GM12878 (cell line): ENCODE measurements around the gene EP400. TPM values are rescaled to one million over a fixed set of nuclear protein-coding genes. Genes with fewer than 3 reads are reported as not detected.

Experiments used
- ATAC-seq: fragments of 200-7000 bp; cut with Tn5 transposase; 3 replicates; pipeline ENCODE4 v1.9.1; 2020; ENCODE audit warnings: mild to moderate bottlenecking, moderate library complexity
- BruUV-seq: library from RNA; stranded (reverse); fragments of 400-500 nt; replicated peaks from 2 replicates; lab custom pipeline; 2021; lab: Mats Ljungman, UMichigan
- CTCF ChIA-PET: fragments of 300-600 bp; sonication (Branson Sonifier 250); formaldehyde crosslinking; extraction: SDS; loops from one replicate; lab custom pipeline; 2021; ENCODE audit warnings: inconsistent platforms; lab: Yijun Ruan, JAX
- POLR2A ChIA-PET: fragments of 350-600 bp; formaldehyde crosslinking; extraction: SDS; loops from one replicate; lab custom pipeline; 2021; ENCODE audit warnings: inconsistent platforms; lab: Charles Lee
- RAD21 ChIA-PET: fragments of 300-600 bp; sonication (Branson Sonifier 250); formaldehyde crosslinking; loops from one replicate; lab custom pipeline; 2023; ENCODE audit warnings: antibody characterized with exemption; ENCODE audit not compliant: unreplicated experiment; lab: Charles Lee
- SMC1A ChIA-PET: fragments of 300-600 bp; sonication (Branson Sonifier 250); formaldehyde crosslinking; loops from one replicate; lab custom pipeline; 2023; ENCODE audit not compliant: unreplicated experiment, uncharacterized antibody; lab: Charles Lee
- DNase-seq: peaks from one replicate; pipeline ENCODE4 v3.0.0-alpha.2; 2011; ENCODE audit warnings: low read depth, low spot score
- FAIRE-seq: peaks from 3 replicates; lab custom pipeline; 2011; peaks lifted over from hg19 to GRCh38; lab: Jason Lieb, UNC
- H2AFZ ChIP-seq: 2 replicates; pipeline ENCODE4 v1.6.0; 2011; ENCODE audit warnings: low read depth, low read length, control low read depth; ENCODE audit not compliant: control insufficient read depth
- H3K27ac ChIP-seq: 2 replicates; pipeline ENCODE4 v1.5.1; 2011; ENCODE audit warnings: control low read depth; ENCODE audit not compliant: control insufficient read depth, insufficient read depth
- H3K27me3 ChIP-seq, 2 experiments: replicated peaks in 1 of 2; 2 replicates each; pipeline versions ENCODE4 v1.6.0 to v1.6.1; 2011; ENCODE audit warnings: low read length in 1 of 2; ENCODE audit not compliant: control insufficient read depth in 2 of 2, insufficient read depth in 2 of 2
- H3K36me3 ChIP-seq, 2 experiments: 2 replicates each; pipeline ENCODE4 v1.5.1; 2011; ENCODE audit warnings: low read length in 1 of 2; ENCODE audit not compliant: control insufficient read depth in 2 of 2, insufficient read depth in 2 of 2
- H3K4me1 ChIP-seq: 2 replicates; pipeline ENCODE4 v1.6.1; 2011; ENCODE audit warnings: mild to moderate bottlenecking, low read length, moderate library complexity, mixed read lengths; ENCODE audit not compliant: control insufficient read depth, insufficient read depth
- H3K4me2 ChIP-seq: 2 replicates; pipeline ENCODE4 v1.6.0; 2011; ENCODE audit warnings: control low read depth; ENCODE audit not compliant: control insufficient read depth, insufficient read depth
- H3K4me3 ChIP-seq: fragments of 200-600 bp; sonication (generic); 2 replicates; pipeline ENCODE4 v1.5.1; 2016
- H3K79me2 ChIP-seq: 2 replicates; pipeline ENCODE4 v1.6.0; 2011; ENCODE audit warnings: low read length; ENCODE audit not compliant: control insufficient read depth, insufficient read depth
- H3K9ac ChIP-seq: 2 replicates; pipeline ENCODE4 v1.8.0; 2011; ENCODE audit warnings: low read length, control low read depth, mixed read lengths; ENCODE audit not compliant: control insufficient read depth, insufficient read depth
- H3K9me3 ChIP-seq: replicated peaks from 3 replicates; pipeline ENCODE4 v1.5.1; 2011; ENCODE audit warnings: mild to moderate bottlenecking, low read length; ENCODE audit not compliant: control insufficient read depth, insufficient read depth
- H4K20me1 ChIP-seq: 2 replicates; pipeline ENCODE4 v1.6.0; 2011; ENCODE audit not compliant: control insufficient read depth, insufficient read depth
- FOXM1 ChIP-seq: IDR thresholded peaks from 2 replicates; pipeline ENCODE4 v1.6.1; 2012; ENCODE audit warnings: low read depth, mild to moderate bottlenecking, inconsistent platforms, low read length, moderate library complexity
- KLF5 ChIP-seq: fragments of 450-650 bp; IDR thresholded peaks from 2 replicates; pipeline ENCODE4 v1.6.1; 2014; ENCODE audit warnings: mild to moderate bottlenecking; ENCODE audit not compliant: partially characterized antibody
- MTA2 ChIP-seq: fragments of 450-650 bp; IDR thresholded peaks from 2 replicates; pipeline ENCODE4 v1.6.1; 2016; ENCODE audit warnings: low read depth, mild to moderate bottlenecking, moderate library complexity
- NBN ChIP-seq: fragments of 450-650 bp; IDR thresholded peaks from 2 replicates; pipeline ENCODE4 v1.6.1; 2016
- NFYB ChIP-seq: IDR thresholded peaks from 2 replicates; pipeline ENCODE4 v1.6.1; 2011; ENCODE audit warnings: low read depth, mild to moderate bottlenecking, low read length, improper control_type of control experiment, moderate library complexity; ENCODE audit not compliant: insufficient read depth
- PML ChIP-seq: IDR thresholded peaks from 2 replicates; pipeline ENCODE4 v1.6.1; 2012; ENCODE audit warnings: low read length, inconsistent platforms
- RAD51 ChIP-seq: fragments of 450-650 bp; IDR thresholded peaks from 2 replicates; pipeline ENCODE4 v1.6.1; 2016; ENCODE audit warnings: moderate library complexity, mild to moderate bottlenecking, inconsistent platforms
- SMC3 ChIP-seq: IDR thresholded peaks from 2 replicates; pipeline ENCODE4 v1.6.1; 2011; ENCODE audit warnings: low read length, improper control_type of control experiment, borderline replicate concordance
- SP1 ChIP-seq: IDR thresholded peaks from one replicate; pipeline ENCODE4 v1.6.1; 2011; ENCODE audit warnings: low read depth, low read length
- SPI1 ChIP-seq: IDR thresholded peaks from 2 replicates; pipeline ENCODE4 v1.6.1; 2011; ENCODE audit warnings: low read depth, mild to moderate bottlenecking, low read length, moderate library complexity, borderline replicate concordance; ENCODE audit not compliant: insufficient read depth
- TCF3 ChIP-seq: IDR thresholded peaks from 2 replicates; pipeline ENCODE4 v1.6.1; 2012; ENCODE audit warnings: low read depth, mild to moderate bottlenecking, low read length, borderline replicate concordance; ENCODE audit not compliant: insufficient read depth
- YBX1 ChIP-seq: fragments of 450-650 bp; IDR thresholded peaks from 2 replicates; pipeline ENCODE4 v1.6.1; 2016; ENCODE audit warnings: antibody characterized with exemption
- ZNF207 ChIP-seq: fragments of 450-650 bp; IDR thresholded peaks from 2 replicates; pipeline ENCODE4 v1.6.1; 2014; ENCODE audit warnings: antibody characterized with exemption, mild to moderate bottlenecking, borderline replicate concordance
- WGBS: methylation state at CpG from one replicate; pipeline ENCODE4 v1.1.6; 2016; ENCODE audit warnings: low lambda C conversion rate; ENCODE audit not compliant: insufficient replicate concordance, insufficient coverage; ENCODE audit errors: missing lambda C conversion rate; 5-methylcytosine and 5-hydroxymethylcytosine counted together
- in situ Hi-C: fragments of 300-500 bp; cut with MboI; formaldehyde crosslinking; loops from 9 replicates; pipeline ENCODE4 v1.14.3; 2018; ENCODE audit warnings: mixed read lengths
- intact Hi-C: fragments of 100-400 bp; cut with micrococcal nuclease; formaldehyde crosslinking; loops from one replicate; pipeline ENCODE4 v1.14.2; 2022; ENCODE audit not compliant: unreplicated experiment
- polyA plus RNA-seq, 11 experiments: library from polyadenylated mRNA; depleted of rRNA in 4 of 11; unstranded in 6 of 11; stranded (reverse) in 5 of 11; fragments of >200 nt; fragmentation: Nextera tagmentation in 4 of 11; fragmentation: Illumina TruSeq in 1 of 11; extraction: Ambion mirVana in 4 of 11; extraction: Trizol in 1 of 11; gene quantifications; 1 replicate in 1 of 11; 2 replicates in 10 of 11; pipeline versions ENCODE4 v1.2.1 to v1.2.3, GENCODE V29; 2011 to 2016; ENCODE audit warnings: inconsistent platforms in 2 of 11, missing spikeins in 2 of 11, low read depth in 1 of 11
- total RNA-seq, 4 experiments: library from RNA; depleted of rRNA in 3 of 4; stranded (reverse); fragments of >200 nt in 3 of 4; fragmentation: Illumina TruSeq in 1 of 4; extraction: Trizol in 1 of 4; gene quantifications; 2 replicates each; pipeline versions ENCODE4 v1.2.1 to v1.2.3, GENCODE V29; 2013 to 2021
- TF ChIP-seq, protein P1 (sequence below): fragments of 450-650 bp; conservative IDR thresholded peaks from 2 replicates; pipeline ENCODE4 v1.6.1; 2017; ENCODE audit warnings: mild to moderate bottlenecking, moderate library complexity
- TF ChIP-seq, protein P2 (sequence below): IDR thresholded peaks from 2 replicates; pipeline ENCODE4 v1.6.1; 2011; ENCODE audit warnings: borderline replicate concordance, low read depth, mild to moderate bottlenecking, moderate library complexity, mixed read lengths, low read length; ENCODE audit not compliant: insufficient read depth; ENCODE audit errors: extremely low read length
- TF ChIP-seq, protein P3 (sequence below): fragments of 450-650 bp; IDR thresholded peaks from 2 replicates; pipeline ENCODE4 v1.6.1; 2017; ENCODE audit warnings: mild to moderate bottlenecking, moderate library complexity

EP400 gene
- total and polyA plus RNA-seq, 10 of the 15 experiments (the other 5 are each of a cell fraction or from before 2014, with no cell fraction given), result 3.8 to 44.2 (median 8.4) TPM

DNA sequence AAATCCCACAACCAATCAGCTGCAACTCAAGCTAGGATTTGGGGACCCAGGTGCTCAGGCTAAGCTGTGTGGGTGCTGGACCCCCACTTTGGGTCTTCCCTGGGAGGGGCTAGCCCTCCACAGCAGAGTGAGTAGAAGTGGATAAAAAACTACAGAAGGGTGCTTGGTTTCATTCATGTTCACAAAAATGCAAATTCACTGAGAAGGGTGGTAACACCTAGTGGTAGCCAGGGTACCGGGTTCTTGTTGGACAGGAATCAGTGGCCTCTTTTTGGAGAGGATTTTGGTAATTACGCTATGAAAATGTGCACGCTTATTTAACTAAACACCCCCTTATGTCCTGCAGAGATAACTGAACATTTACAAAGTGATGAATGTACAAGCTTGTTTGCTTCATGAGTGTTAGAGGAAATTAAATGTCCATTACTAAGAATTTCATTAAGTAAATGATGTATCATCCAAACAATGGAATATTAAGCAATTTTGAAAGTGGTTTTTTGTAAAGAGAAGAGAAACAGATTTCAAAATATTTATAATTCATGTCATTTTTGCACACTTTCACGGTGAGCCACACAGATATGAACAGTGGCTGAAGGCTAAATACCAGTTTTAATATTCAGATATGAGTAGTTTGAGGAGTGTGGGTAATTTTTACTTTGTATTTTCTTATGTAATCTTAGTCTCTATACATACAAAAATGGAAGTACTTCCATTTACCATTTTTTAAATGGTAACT, 116.0 kb downstream of the EP400 start:
- ATAC-seq (peak; percentile 59), DNase-seq (no peak), FAIRE-seq (peak; percentile 79)
- Histone ChIP-seq H3K9ac (no peak overlapping the region), H2AFZ (no peak overlapping the region; the same call in none of the 2 replicates), H4K20me1 (no peaks in the 10 kb centered on the region), H3K4me1 (peaks cover 38% of the 10 kb centered on the region), H3K27me3 (no peaks in the 10 kb centered on the region), H3K4me3 (no peak overlapping the region; the same call in 1 of the 2 replicates), H3K79me2 (no peaks in the 10 kb centered on the region), H3K27ac (peak overlapping the region; percentile 67), H3K36me3 (peaks cover 22 to 27% of the 10 kb centered on the region in 2 experiments), H3K9me3 (no peaks in the 10 kb centered on the region), H3K4me2 (peak overlapping the region; percentile 45)
- ChIA-PET CTCF (no interaction called here), POLR2A (no interaction called here), SMC1A (interaction anchor here (1.7 kb wide), 1 partner anchor 19 kb away, joined by 5 read pairs; no protein-coding TSS in a partner anchor), RAD21 (interaction anchor here (0.9 kb wide), 1 partner anchor 9 kb away, joined by 3 read pairs; no protein-coding TSS in a partner anchor)
- BruUV-seq, result no TSS peak
- WGBS, result 54% methylated on average over 4 of the region's 4 CpGs
- in situ Hi-C loops (no loop called here), intact Hi-C loops (no loop called here)
- TF ChIP-seq, protein P1, sequence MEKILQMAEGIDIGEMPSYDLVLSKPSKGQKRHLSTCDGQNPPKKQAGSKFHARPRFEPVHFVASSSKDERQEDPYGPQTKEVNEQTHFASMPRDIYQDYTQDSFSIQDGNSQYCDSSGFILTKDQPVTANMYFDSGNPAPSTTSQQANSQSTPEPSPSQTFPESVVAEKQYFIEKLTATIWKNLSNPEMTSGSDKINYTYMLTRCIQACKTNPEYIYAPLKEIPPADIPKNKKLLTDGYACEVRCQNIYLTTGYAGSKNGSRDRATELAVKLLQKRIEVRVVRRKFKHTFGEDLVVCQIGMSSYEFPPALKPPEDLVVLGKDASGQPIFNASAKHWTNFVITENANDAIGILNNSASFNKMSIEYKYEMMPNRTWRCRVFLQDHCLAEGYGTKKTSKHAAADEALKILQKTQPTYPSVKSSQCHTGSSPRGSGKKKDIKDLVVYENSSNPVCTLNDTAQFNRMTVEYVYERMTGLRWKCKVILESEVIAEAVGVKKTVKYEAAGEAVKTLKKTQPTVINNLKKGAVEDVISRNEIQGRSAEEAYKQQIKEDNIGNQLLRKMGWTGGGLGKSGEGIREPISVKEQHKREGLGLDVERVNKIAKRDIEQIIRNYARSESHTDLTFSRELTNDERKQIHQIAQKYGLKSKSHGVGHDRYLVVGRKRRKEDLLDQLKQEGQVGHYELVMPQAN, result no peak
- TF ChIP-seq TCF3 (no peak), FOXM1 (no peak), NBN (no peak), SP1 (no peak), MTA2 (no peak), RAD51 (no peak), ZNF207 (no peak), YBX1 (no peak), SMC3 (no peak), KLF5 (no peak), SPI1 (no peak), PML (no peak), NFYB (no peak)
- TF ChIP-seq, protein P2, sequence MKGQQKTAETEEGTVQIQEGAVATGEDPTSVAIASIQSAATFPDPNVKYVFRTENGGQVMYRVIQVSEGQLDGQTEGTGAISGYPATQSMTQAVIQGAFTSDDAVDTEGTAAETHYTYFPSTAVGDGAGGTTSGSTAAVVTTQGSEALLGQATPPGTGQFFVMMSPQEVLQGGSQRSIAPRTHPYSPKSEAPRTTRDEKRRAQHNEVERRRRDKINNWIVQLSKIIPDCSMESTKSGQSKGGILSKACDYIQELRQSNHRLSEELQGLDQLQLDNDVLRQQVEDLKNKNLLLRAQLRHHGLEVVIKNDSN, result no peak
- TF ChIP-seq, protein P3, sequence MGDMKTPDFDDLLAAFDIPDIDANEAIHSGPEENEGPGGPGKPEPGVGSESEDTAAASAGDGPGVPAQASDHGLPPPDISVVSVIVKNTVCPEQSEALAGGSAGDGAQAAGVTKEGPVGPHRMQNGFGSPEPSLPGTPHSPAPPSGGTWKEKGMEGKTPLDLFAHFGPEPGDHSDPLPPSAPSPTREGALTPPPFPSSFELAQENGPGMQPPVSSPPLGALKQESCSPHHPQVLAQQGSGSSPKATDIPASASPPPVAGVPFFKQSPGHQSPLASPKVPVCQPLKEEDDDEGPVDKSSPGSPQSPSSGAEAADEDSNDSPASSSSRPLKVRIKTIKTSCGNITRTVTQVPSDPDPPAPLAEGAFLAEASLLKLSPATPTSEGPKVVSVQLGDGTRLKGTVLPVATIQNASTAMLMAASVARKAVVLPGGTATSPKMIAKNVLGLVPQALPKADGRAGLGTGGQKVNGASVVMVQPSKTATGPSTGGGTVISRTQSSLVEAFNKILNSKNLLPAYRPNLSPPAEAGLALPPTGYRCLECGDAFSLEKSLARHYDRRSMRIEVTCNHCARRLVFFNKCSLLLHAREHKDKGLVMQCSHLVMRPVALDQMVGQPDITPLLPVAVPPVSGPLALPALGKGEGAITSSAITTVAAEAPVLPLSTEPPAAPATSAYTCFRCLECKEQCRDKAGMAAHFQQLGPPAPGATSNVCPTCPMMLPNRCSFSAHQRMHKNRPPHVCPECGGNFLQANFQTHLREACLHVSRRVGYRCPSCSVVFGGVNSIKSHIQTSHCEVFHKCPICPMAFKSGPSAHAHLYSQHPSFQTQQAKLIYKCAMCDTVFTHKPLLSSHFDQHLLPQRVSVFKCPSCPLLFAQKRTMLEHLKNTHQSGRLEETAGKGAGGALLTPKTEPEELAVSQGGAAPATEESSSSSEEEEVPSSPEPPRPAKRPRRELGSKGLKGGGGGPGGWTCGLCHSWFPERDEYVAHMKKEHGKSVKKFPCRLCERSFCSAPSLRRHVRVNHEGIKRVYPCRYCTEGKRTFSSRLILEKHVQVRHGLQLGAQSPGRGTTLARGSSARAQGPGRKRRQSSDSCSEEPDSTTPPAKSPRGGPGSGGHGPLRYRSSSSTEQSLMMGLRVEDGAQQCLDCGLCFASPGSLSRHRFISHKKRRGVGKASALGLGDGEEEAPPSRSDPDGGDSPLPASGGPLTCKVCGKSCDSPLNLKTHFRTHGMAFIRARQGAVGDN, result no peak
